HG03175 (cell line): ENCODE results near the gene TSPAN7.

ENCODE experiments used
- ATAC-seq: cut with Tn5 transposase; IDR thresholded peaks from one replicate; pipeline ENCODE4 v1.9.1; 2021; ENCODE audit warnings: mild to moderate bottlenecking, moderate library complexity; ENCODE audit not compliant: unreplicated experiment

TSPAN7 gene

DNA sequence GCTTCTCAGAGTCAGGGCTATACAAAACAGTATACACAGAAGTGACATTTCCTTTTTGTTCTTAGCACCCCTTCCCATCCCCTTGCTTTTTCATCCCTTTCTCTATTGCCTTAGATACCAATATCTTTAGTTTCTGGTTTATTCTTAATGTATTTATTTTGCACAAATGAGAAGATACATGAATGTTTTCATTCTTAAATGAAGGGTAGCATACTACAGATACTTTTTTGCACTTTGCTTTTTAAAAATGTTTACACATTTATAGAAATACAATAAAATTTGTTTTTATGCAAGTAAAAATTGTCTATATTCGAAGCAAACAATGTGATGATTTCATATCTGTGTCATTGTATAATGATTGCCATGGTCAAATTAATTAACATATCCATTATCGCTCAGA is 33.1 kb downstream of the TSPAN7 start:
- ATAC-seq: no peak

DNA sequence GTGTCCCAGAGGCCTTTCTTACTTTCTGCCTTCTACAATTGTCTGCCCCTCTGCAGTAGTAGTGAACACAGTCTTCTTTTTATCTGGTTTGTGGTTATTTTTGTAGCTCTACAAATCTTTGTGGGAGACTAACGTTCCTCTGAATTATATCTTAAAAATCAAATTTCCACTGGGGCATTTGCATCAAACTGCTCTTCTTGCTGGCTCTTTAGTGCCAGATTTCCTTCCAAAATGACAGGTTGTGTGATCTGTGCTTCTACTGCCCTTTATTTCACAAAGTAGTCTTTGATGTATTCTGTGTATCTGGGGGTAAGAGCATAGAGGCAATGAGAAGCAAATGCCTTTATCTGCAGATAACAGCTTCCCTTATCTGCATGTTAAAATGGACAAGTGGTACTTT is 34.5 kb downstream of the TSPAN7 start:
- ATAC-seq: no peak

DNA sequence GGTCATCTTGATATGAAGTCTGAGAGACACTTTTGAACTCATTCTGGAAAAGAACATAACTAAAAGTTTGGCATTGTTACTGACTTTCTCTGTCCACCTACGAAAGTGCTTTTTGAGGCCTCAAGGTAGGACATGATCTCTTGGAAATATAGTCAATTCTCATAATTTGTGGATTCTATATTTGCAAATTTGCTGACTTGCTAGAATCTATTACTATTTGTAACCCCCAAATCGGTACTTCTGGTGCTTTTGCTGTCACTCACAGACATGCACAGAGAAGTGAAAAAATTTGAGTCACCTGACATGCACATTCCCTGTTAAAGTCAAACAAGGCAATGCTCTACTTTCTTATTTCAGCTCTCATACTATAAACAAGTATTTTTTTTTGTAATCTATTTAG is 35.6 kb downstream of the TSPAN7 start:
- ATAC-seq: no peak

DNA sequence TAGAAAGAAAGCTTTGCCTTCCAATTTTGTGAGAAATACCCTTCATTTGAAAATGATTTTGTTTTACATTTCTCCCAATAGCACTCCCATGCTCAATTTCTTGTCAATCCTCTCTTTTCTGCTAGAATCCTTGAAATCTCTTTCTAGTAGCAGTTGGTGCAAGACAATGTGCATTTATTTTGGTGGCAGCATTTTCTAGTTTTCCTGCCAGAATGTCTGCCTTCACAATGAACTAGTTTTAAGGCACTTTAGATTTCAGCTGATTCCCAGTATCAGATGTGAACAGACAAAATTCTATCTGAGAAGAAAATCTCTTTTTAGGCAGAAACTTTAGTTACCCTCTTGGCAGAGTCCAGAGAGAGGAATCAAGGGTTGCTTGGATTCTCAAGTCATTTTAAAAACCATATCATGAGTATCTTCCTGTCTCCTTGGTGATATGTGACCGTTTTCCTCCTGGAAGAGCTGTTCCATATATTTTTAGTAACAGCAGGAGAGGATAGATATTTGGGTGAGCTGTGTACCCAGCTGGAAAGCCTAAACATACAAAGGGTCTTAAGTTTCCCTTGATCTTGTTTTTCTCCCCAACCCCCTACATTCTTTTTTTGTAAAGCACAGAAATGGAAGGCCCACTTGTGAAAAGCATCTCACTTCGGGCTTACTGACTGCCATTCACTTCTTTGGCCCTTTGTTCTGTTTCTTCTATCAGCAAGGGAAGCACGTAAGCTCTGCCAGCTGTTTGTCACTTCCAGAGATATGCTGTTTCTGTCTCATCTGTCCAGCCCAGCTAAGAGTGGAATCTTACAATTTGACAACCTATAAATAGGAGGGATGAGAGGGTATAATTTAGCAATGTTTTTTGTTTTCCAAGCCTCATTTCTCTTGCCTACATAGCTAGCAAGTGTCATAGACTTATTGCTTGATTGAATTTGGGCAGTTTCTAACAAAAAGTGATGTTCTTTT is 38.7 kb downstream of the TSPAN7 start:
- no peak for ATAC-seq

DNA sequence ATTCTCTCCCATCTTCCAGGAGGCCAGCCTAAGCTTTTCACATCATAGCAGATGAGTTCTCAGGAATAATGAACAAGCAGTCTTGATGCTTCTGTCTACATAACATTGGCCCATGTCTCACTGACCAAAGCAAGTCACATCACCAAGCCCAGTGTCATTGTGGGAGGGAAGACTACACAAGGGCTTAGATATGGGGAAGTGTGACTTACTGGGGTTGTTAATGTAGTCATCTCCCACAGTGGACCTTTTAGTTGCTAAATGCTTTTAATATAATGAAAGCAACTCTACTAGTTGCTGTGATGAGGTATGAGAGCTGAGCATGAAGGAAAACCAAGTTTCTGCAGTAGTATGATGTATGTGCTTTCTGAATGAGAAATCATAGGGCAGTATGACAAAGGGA is 40.5 kb downstream of the TSPAN7 start:
- no peak for ATAC-seq

DNA sequence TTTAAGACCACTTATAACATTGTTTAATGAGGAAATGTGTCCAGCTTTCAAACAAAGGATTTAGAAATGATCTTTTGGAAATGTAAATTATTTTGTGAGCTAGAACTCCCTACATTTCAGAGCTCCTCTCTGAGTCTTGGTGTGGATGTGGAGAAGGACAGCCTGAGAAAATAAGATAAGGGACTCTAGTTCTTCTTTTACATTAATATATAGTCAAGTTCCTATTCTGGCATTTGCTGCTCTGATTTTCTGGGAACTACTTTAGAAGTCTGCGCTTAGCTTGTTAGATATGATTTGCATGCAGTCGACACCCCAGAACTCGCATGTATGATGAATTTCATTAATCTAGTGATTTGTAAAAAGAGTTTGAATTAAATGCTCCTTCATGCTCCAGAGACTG is 45.5 kb downstream of the TSPAN7 start:
- ATAC-seq: no peak

DNA sequence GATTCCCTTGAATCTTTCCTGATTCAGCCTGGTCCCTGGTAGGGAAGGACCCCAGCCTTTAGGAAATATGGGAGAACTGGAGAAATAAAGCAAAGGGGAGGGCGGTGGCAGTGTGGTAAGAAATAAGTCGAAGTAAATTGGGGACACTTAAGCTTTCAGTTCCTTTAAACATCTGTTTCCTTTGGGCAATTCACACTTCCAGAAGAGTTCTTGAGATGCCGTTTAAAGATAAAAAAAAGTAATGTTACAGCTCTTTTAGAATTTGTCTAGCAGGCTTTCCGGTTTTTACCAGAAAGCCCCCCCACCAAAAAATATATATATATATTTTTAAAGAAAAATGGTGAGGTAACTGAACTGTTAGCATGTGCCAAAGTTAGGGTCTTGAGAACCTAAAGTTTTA is 46.6 kb downstream of the TSPAN7 start:
- ATAC-seq: no peak

DNA sequence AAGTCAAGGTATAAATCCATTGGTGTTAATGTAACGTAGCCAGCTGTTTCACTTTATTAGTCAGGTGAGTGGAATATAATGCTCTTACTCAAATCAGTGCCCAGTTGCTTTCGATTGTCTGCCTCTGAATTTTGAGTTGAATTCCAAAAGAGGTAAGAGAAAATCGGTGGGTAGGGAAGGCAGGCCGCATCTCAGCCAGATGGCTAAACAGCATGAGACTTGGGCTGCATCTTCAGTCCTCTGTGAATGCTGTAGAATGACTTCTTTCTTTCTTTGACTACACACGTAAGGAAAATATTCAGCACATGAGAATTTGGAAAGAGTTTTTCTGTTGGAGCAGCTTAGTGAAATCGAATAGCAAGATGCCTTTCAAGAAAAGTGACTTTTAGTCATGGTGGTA is 49.5 kb downstream of the TSPAN7 start:
- no peak for ATAC-seq

DNA sequence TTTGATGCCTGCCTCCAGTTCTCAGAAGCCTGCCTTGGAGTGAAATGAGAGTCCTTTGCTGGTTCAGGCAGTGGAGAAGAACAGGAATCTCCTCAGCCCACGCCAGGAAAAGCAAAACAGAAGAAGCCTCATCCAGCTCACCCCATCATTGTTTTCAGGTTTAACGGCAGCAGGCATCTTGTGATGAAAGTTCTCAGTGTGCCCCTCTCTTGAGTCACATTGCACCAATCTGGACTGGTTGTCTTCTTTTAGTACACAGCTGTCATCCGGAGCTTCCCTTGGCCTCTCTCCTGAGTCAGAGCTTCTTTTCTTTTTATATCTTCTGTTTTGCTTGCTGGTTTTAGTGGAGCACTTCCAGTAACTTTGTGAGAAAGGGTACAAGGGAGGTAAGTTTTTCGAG is 50.9 kb downstream of the TSPAN7 start:
- ATAC-seq: no peak

DNA sequence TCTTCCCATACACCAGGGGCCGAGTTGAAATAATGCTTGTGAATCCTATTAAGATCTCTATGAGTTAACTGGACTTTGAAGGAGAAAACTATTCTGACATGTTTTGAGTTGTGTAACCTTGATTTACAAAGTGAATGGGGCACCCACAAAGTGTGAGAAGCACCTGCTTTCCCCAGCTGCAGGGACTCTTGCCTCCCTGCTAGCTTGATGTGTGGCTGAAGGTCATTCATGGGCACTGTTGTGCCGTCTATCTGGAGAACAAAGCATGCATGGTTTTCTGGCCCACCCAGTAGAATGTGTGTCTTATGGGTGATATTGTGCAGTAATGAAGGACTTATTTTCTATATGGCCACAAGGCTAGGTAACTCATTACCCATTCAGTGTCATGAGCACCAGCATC is 53.1 kb downstream of the TSPAN7 start:
- no peak for ATAC-seq

DNA sequence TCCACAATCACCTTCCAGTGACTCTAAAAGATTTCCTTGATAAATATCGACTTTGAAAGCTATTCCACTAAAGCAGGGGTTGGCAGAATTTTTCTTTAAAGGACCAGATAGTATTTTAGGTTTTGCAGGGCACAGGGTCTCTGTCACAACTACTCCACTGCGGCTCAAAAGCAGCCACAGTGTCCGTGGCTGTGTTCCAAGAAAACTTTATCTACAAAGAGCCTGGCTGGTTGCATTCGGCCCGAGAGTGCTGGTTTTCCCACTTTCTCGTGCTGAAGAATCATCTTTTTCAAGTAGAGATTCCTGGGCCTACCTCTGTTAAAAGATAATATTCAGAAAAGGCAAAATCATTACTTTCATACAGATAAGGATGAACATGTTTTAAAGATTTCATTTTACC is 55.6 kb downstream of the TSPAN7 start:
- ATAC-seq: no peak

DNA sequence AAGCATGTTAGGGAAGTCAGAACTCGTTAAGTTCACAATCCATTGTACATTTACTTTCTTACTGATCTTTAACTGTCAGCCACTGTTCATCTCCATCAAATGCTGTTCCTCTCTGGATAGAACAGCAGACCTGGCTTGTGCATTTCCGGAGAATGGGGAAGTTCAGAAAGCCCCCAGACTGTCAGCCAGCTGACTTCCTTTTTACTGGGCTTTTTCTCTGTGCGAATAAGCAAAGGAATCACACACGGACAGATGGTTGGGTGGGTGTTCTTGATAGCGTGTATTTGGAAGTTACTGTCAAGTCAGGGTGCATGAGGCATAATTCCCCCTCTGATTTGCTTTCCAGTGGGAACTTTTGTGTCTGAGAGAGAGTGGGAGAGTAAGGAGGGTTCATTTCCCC is 56.8 kb downstream of the TSPAN7 start:
- ATAC-seq: no peak

DNA sequence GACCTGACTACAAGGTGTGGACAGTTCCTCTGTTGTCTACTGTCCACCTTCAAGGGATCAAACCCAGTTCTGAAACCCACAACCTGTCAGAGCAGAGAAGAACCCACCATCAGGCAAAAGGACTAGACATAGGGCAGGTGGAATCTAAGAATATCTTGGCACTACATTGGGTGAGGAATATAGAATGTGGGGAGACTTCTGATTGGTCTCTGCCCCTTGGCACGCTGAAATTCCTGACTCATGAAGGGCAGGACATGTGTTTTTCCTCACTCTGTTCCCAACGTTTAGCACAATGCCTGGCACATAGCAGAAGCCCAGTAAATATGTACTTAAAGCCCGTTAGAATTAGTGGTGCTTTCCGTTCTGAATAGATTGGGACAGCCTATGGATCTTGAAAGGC is 59.3 kb downstream of the TSPAN7 start:
- no peak for ATAC-seq

DNA sequence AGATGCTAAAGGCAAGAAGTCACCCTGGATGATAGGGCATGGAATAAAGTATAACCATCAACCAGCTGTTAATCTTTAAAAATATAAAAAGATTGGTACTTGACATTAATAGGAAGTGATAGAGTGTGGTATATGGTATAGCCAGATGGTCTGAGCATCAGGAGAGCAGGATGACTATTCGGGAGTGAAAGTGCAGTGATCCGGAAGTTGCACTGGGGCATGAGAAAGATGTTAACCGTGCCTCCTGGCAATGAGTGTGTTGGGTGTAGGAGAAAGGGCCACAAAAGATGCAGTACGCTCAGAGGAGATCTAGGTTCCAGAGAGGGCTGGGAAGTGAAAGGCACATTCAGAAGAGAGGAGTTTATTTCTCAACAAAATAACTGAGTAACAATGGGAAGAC is 65.0 kb downstream of the TSPAN7 start:
- no peak for ATAC-seq

DNA sequence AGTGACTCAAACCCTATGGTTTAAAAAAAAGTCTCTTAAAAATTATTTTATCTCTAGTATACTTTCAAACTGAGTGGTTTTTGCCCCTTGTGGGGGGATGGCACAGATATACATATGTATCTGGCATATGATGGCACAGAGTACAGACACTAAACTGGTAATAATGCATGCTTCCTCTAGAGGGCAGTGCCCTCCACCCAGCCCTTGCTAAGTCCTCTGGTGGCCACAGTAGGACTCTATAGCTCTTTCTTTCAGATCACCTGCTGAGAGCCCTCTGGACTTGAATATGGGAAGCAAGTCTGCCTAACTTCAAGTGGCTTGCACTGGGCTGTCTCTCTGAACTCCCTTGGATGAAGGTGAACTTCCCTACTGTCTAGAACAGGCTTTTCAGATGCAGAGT is 66.3 kb downstream of the TSPAN7 start:
- ATAC-seq: no peak

DNA sequence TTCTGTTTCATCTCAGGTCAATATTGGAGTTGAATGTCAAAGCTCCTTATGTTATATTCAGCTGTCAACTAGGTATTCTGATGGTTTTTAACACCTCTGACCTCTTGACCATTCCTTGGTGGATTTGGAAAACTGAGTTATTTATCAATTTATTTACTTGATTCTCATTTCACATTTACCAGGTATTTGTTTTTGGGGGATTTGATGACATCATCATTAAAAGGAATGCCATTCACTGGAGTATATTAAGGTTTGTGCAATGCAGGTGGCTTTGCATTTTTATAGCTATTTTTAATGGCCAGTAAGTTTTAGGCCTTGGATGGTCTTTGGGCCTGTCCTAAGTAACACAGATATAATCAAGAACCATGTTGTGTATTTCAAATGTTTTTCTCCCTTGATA is 67.2 kb downstream of the TSPAN7 start:
- no peak for ATAC-seq

DNA sequence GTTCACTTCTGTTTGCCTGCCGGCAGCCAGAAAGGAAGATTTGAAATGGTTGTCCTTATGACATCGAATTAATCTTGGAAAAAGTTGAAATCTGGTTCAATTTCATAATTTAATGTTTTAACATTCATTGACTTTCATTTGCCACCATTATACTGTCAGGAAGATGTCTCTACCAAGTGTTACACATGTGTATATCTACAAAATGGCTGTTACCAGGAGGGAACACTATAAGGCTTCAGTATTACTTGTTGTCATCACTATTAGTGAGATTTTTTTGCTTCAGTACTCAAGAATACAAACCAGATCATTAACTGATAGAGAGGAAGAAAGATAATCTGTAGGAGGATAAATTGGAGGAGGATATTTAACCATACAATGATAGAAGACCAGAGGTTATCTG is 71.2 kb downstream of the TSPAN7 start:
- no peak for ATAC-seq

DNA sequence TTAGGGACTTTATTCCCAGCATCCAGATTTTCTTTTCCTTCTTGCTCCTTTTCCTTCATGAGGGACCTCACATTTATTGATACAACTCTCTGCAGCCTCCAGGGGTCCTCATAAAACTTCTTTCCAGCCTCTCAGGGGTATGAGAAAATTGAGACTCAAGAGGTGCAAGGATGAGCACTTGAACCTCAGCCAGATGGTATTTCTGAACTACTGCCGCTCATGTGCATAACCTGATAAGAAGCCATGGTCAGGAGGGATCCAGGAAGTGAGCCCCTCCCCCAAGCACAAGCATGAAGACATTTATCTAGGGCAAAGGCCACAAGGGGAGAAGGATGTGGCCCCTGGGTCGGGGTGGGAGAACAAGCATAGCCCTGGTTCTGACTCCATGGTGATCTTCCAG is 73.3 kb downstream of the TSPAN7 start:
- no peak for ATAC-seq

DNA sequence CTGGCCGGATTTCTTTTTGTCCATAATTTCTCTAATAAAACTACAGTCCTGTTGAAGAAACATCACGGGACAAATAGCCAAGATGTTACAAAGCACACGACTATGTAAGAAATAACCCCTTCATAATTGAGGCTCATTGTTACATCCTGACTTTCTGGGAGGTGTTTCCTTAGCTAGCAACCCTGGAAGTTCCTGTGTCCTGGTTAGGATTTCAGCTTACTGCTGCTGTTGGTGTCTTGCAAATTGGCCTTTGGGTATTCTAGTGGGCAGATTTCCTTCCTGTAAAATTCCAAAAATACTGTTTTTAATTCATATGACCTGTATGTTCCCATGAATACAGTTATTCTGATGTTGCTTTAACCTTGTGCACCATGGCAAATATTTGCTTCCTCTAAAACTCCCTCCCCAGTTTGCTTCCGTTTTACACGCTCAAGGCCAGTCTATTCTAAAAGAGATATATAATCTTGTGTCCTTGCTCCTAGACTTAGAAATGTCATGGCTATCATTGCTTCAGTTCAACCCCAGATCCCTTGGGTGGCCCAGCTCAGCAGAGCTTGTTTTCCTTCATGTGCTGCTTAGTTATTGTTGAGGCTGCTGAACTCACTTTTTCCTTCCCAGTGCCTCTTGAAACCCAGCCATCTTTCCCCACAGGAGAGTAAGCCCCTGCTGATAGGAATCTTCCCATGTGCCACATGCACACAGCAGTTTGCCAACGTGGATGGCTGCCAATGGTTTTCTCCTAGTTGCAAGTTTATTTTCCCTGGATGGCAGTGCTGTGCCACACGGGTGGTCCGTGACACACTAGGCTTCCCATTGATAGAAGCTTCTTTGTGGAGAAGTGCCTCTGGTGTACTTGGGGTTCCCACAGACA is 75.8 kb downstream of the TSPAN7 start:
- ATAC-seq: no peak

DNA sequence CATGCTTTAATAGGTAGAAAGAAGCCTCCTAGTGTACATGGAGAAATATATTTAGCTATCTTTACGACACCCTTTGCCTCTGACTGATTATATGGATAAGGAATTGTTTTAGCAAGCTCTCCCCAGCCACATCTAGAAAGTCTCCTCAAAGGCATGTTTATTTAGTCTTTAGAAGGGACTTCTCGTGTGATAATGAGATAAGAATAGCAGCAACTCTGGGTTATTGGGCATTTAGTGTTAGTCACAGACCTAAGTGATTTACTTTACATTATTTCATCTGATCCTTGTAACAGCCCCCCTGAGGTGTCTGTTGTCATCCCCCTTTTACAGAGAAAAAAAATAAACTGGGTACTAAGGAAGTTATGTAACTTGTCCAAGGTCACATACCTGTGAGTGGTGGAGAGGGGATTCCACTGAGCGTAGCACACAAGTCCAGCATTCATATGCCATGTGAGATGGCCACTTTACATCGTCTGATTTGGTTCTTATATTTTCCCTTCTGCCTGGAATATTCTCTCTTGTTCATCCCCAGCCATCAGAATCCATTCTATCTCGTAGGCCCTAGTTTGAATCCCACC is 77.7 kb downstream of the TSPAN7 start:
- no peak for ATAC-seq

DNA sequence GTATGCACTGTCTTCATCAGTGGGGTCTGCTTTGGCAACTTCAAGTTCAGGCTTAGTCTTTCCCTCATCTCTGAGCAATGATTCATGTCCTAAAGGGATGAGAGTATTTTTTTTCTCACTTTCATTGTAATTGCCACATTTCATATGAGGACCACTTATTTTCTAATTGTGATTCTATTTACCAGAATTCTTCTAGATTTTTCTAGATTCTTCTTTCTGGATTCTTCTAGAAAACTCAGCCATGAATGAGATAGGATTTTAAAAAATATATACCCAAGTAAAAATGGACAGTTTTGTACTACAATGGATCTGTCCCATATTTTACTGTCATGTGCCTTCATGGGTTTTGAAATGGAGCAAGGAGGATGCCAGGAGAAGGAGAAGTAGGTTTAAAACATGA is 78.4 kb downstream of the TSPAN7 start:
- no peak for ATAC-seq

DNA sequence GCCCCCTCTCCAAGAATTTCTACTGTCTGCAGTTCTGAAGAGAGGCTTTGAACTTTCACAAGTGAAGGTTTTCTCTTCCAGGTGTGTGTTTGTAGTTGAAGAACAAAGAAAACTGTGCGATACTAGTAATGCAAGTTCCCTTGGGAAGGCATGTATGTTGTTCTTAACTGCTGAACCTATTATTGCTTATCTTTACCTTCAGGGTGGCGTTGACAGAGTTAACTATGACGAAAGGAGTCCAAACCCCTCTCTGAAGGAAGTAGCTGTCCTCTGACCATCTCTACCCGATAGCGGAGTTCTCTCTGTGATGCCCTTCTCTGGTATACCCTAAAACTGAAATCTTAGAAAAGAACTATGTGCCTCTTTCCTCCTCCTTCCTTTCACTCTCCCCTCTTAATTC is 79.9 kb downstream of the TSPAN7 start:
- no peak for ATAC-seq
